NCI-H2171 treated with DMSO at 0.1 percent for 48 hours (cell line): ENCODE data around the gene ANKRD28.
A peak's percentile ranks its signal among the peaks of the same experiment; 100 is the strongest.

Experiments used
- DNase-seq: peaks from one replicate; lab custom pipeline; 2025; lab: John Stamatoyannopoulos, UW

The ANKRD28 gene

GRCh38 chr3:15801298-15801697 is 3.5 kb upstream of the ANKRD28 start:
- no peak for DNase-seq

- DNase-seq: no peak
Measured at GRCh38 chr3:15800780-15801179, 3.0 kb upstream of the ANKRD28 start.

GRCh38 chr3:15800327-15800726 is 2.5 kb upstream of the ANKRD28 start:
- no peak for DNase-seq

GRCh38 chr3:15798533-15799245 is 910 bp upstream of the ANKRD28 start:
- DNase-seq: no peak

GRCh38 chr3:15796771-15797641 is 773 bp downstream of the ANKRD28 start:
- DNase-seq: no peak

GRCh38 chr3:15796331-15796730 is 1.4 kb downstream of the ANKRD28 start:
- no peak for DNase-seq

- no peak for DNase-seq
Measured at GRCh38 chr3:15795651-15796308, 2.0 kb downstream of the ANKRD28 start.

GRCh38 chr3:15794842-15795650 is 2.7 kb downstream of the ANKRD28 start:
- DNase-seq: no peak

GRCh38 chr3:15794303-15794771 is 3.4 kb downstream of the ANKRD28 start:
- no peak for DNase-seq

GRCh38 chr3:15791525-15791924 is 6.3 kb downstream of the ANKRD28 start:
- DNase-seq: no peak

- DNase-seq: no peak
Measured at GRCh38 chr3:15787941-15788340, 9.8 kb downstream of the ANKRD28 start.

GRCh38 chr3:15787526-15787925 is 10.3 kb downstream of the ANKRD28 start:
- no peak for DNase-seq

GRCh38 chr3:15783361-15783969 is 14.3 kb downstream of the ANKRD28 start:
- no peak for DNase-seq

- DNase-seq: no peak
Measured at GRCh38 chr3:15782429-15782828, 15.3 kb downstream of the ANKRD28 start.

- DNase-seq: no peak
Measured at GRCh38 chr3:15781637-15782402, 16.0 kb downstream of the ANKRD28 start.

- no peak for DNase-seq
Measured at GRCh38 chr3:15781131-15781530, 16.6 kb downstream of the ANKRD28 start.

GRCh38 chr3:15779111-15779510 is 18.7 kb downstream of the ANKRD28 start:
- DNase-seq: no peak

GRCh38 chr3:15778332-15778858 is 19.4 kb downstream of the ANKRD28 start:
- no peak for DNase-seq

GRCh38 chr3:15774931-15775560 is 22.7 kb downstream of the ANKRD28 start:
- peak; percentile 10 for DNase-seq

- DNase-seq: no peak
Measured at GRCh38 chr3:15771444-15771843, 26.3 kb downstream of the ANKRD28 start.
